Left lobe of liver (tissue), 2 donors: ENCODE results near the gene SENP2. TPM values are rescaled to one million over a fixed set of nuclear protein-coding genes. Genes with fewer than 3 reads are reported as not detected.
A peak's percentile ranks its signal among the peaks of the same experiment; 100 is the strongest.
"Not testable (repeated sequence)": the region's sequence is repeated elsewhere in the genome, so short reads cannot be mapped to it uniquely, and the experiment has no call there.

ENCODE experiments used
- ATAC-seq: fragments of 200-7000 bp; cut with Tn5 transposase; one replicate; pipeline ENCODE4 v1.9.1; 2020; ENCODE audit warnings: mild to moderate bottlenecking, moderate library complexity
- DNase-seq: peaks from one replicate; pipeline ENCODE4 v3.0.0-alpha.2; 2020; ENCODE audit warnings: low spot score
- total RNA-seq: library from RNA; stranded (reverse); gene quantifications from one replicate; pipeline ENCODE4 v1.2.1, GENCODE V29; 2021
- donor health status: DM: no; HTN: no; CAD: no; lungs with moderate emphysema.
- donor health status: DM: no; HTN: yes; CAD: no.

Gene SENP2
- total RNA-seq: 19.6 TPM

- DNase-seq: peak; percentile 100
- ATAC-seq: peak; percentile 94
Observed at GRCh38 chr3:185585859-185586685, at the start of gene SENP2. TSS of gene SENP2 (plus strand) at chr3:185586295. CDS start at chr3:185586414, 119 bp downstream.

- ATAC-seq (peak; percentile 27), DNase-seq (no peak)
Observed at GRCh38 chr3:185537369-185537970, 48.6 kb upstream of the SENP2 start.

- DNase-seq: no peak
- no peak for ATAC-seq
Observed at GRCh38 chr3:185539934-185540333, 46.2 kb upstream of the SENP2 start.

GRCh38 chr3:185540695-185541094 is 45.4 kb upstream of the SENP2 start:
- ATAC-seq (no peak), DNase-seq (no peak)

- peak; percentile 44 for ATAC-seq
- DNase-seq: no peak
Observed at GRCh38 chr3:185549122-185549521, 37.0 kb upstream of the SENP2 start.

- ATAC-seq: no peak
- no peak for DNase-seq
Observed at GRCh38 chr3:185549651-185550111, 36.4 kb upstream of the SENP2 start.

GRCh38 chr3:185552358-185552877 is 33.7 kb upstream of the SENP2 start, which contains the start of gene LIPH:
TSS of gene LIPH (minus strand) at chr3:185552588. CDS start at chr3:185552471, 117 bp downstream.
- DNase-seq (no peak), ATAC-seq (peak; percentile 53)

- ATAC-seq (no peak), DNase-seq (no peak)
Observed at GRCh38 chr3:185555101-185555501, 31.0 kb upstream of the SENP2 start.

GRCh38 chr3:185555860-185556347 is 30.2 kb upstream of the SENP2 start:
- ATAC-seq: no peak
- DNase-seq: no peak

GRCh38 chr3:185556640-185557039 is 29.5 kb upstream of the SENP2 start:
- not testable (repeated sequence) for ATAC-seq, DNase-seq

- DNase-seq (no peak), ATAC-seq (peak; percentile 65)
Observed at GRCh38 chr3:185558395-185558794, 27.7 kb upstream of the SENP2 start.

- ATAC-seq (no peak), DNase-seq (no peak)
Observed at GRCh38 chr3:185559706-185560090, 26.4 kb upstream of the SENP2 start.

- ATAC-seq (no peak), DNase-seq (no peak)
Observed at GRCh38 chr3:185560676-185561075, 25.4 kb upstream of the SENP2 start.

GRCh38 chr3:185561374-185561943 is 24.6 kb upstream of the SENP2 start:
- DNase-seq: no peak
- ATAC-seq: no peak

- DNase-seq: no peak
Observed at GRCh38 chr3:185561958-185562357, 24.1 kb upstream of the SENP2 start.

GRCh38 chr3:185572183-185572582 is 13.9 kb upstream of the SENP2 start:
- ATAC-seq (no peak), DNase-seq (no peak)

More at GRCh38 chr3:185561958-185562357, 24.1 kb upstream of the SENP2 start:
- ATAC-seq: no peak

GRCh38 chr3:185575108-185575869 is 10.8 kb upstream of the SENP2 start:
- peak; percentile 88 for ATAC-seq
- not testable (repeated sequence) for DNase-seq

- DNase-seq: no peak
- no peak for ATAC-seq
Observed at GRCh38 chr3:185582236-185582635, 3.9 kb upstream of the SENP2 start.

GRCh38 chr3:185582871-185583270 is 3.2 kb upstream of the SENP2 start:
- DNase-seq (no peak), ATAC-seq (no peak)

GRCh38 chr3:185583925-185584324 is 2.2 kb upstream of the SENP2 start:
- no peak for ATAC-seq

GRCh38 chr3:185584686-185585085 is 1.4 kb upstream of the SENP2 start:
- DNase-seq: no peak
- no peak for ATAC-seq

More at GRCh38 chr3:185583925-185584324, 2.2 kb upstream of the SENP2 start:
- no peak for DNase-seq
